ENCODE measurements around the gene FHL1. TPM values are rescaled to one million over a fixed set of nuclear protein-coding genes. Genes with fewer than 3 reads are reported as not detected.

Gene FHL1
- total RNA-seq, 4 donors from 2014 or later = 223 to 313 (median 230) TPM

DNA sequence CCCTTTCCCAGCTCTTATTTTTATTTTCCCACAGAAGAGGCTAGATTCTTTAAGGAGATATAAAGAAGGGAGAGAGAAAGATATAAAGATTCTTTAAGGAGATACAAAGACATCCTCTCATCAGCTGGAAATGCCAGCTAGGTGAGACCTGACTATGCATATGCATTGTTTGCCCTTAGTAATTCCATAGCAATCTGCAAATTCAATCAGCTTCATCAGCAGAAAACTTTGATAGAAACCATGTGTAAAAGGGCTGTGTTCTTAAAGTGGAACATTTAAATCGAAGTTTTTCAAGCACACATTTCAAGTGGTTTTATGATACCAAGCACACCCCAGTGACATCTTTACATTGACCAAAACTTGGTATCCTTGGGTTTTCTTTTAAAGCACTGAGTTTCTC, 24.1 kb downstream of the FHL1 start:
- peaks cover 27 to 62% of the 10 kb centered on the region in 2 donors for H3K4me1 ChIP-seq
- TF ChIP-seq CTCF (IDR thresholded peaks at IDR 0.05) (no peak), POLR2A (IDR thresholded peaks at IDR 0.05) (no peak)
- peak overlapping the region; percentile 81 to 87 (median 83) for H3K27ac ChIP-seq
- no peak overlapping the region for H3K4me3 ChIP-seq (replicated peaks in 1 of 3)
- no peak for DNase-seq
- no peaks in the 10 kb centered on the region for H3K36me3 ChIP-seq
- intact Hi-C loops (cut with DNase I) = no loop called here
- no peaks in the 10 kb centered on the region for H3K9me3 ChIP-seq
- WGBS, 2 donors = 26 to 46% methylated on average over 1 of the region's 1 CpG
- H3K27me3 ChIP-seq = no peaks in the 10 kb centered on the region

DNA sequence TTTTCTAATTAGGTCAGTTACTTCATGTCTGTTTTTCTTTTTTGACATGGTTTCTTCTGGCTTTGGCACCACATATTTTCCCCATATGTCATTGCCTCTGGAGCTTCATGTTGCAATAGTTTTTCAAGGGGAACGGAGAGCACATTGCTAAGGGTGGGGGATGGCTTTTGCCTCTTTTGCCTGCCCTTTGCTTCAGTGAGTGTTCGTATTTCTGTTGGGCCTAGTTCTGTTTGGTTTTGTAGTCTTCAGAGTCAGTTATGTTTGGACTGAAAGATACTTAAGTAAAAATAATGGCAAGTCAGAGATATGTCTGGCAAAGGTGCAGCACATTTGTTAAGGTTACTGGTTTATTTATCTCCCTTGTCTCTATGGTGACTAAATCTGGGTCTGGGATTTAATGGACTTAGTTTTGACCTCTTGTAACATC, 29.1 kb downstream of the FHL1 start:
- DNase-seq = peak; percentile 58 to 68
- WGBS, 2 donors = 8 to 28% methylated on average over 2 of the region's 2 CpGs
- Histone ChIP-seq H3K36me3 (no peaks in the 10 kb centered on the region), H3K4me1 (peaks cover 25 to 50% of the 10 kb centered on the region in 2 donors), H3K4me3 (replicated peaks in 1 of 3) (no peak overlapping the region), H3K27ac (peak overlapping the region; percentile 80 to 92 (median 89)), H3K27me3 (no peaks in the 10 kb centered on the region), H3K9me3 (no peaks in the 10 kb centered on the region)
- TF ChIP-seq POLR2A (IDR thresholded peaks at IDR 0.05) (peak in 1 of 2 donors; percentile 37), CTCF (IDR thresholded peaks at IDR 0.05) (no peak)
- intact Hi-C loops (cut with DNase I) = no loop called here

DNA sequence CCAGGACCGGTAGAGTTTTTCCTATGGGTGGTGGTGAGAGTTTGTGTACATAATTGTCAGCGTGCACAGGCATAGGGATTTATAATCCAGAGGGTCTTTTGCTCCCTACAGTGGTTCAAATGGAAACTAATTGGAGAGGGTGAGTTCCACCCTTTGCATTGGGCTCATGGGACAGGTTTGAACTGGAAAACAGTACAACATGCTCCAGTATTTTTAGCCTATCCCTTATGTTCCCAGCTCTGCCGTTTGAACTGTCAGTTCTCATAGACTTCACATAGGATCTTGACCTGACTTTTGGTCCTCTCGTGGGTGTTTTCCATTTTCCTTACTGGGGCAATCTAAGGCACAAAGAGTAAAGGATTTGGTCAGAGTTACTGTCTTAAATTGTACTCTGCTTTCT, 31.8 kb downstream of the FHL1 start:
- intact Hi-C loops (cut with DNase I) = no loop called here
- no peak for TF ChIP-seq CTCF (IDR thresholded peaks at IDR 0.05)
- no peak for TF ChIP-seq POLR2A (IDR thresholded peaks at IDR 0.05)
- Histone ChIP-seq H3K9me3 (no peaks in the 10 kb centered on the region), H3K4me3 (replicated peaks in 1 of 3) (no peak overlapping the region), H3K4me1 (peaks cover 26 to 43% of the 10 kb centered on the region in 2 donors), H3K36me3 (no peaks in the 10 kb centered on the region), H3K27me3 (no peaks in the 10 kb centered on the region), H3K27ac (peak overlapping the region; percentile 44 to 71 (median 65))
- 65 to 78% methylated on average over 4 of the region's 4 CpGs for WGBS, 2 donors
- DNase-seq = no peak

DNA sequence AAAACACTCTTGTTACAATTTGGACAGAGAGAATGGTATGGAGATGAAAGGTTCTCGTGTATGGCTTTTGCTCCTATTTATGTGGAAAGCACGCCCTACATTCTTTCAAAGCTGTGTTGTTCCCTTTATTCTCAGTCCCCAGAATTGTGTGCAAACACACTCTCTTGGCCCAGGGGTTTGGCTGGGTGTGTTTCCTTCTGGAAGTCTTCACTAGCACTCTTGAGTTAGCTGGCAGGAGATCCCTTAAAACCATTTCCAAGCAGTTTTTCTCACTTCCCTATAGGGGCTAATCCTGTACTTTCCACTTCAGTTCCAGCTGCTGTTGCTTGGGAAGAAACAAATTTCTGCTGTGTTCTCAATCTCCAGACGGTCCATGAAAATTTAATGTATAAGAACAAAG, 35.1 kb downstream of the FHL1 start:
- Histone ChIP-seq H3K9me3 (no peaks in the 10 kb centered on the region), H3K4me3 (replicated peaks in 1 of 3) (no peak overlapping the region), H3K4me1 (peaks cover 12 to 38% of the 10 kb centered on the region in 2 donors), H3K36me3 (no peaks in the 10 kb centered on the region), H3K27ac (peak overlapping the region; percentile 29 to 72 (median 64)), H3K27me3 (no peaks in the 10 kb centered on the region)
- WGBS, 2 donors = 68 to 89% methylated on average over 3 of the region's 3 CpGs
- intact Hi-C loops (cut with DNase I) = no loop called here
- TF ChIP-seq POLR2A (IDR thresholded peaks at IDR 0.05) (no peak), CTCF (IDR thresholded peaks at IDR 0.05) (no peak)
- DNase-seq = no peak

DNA sequence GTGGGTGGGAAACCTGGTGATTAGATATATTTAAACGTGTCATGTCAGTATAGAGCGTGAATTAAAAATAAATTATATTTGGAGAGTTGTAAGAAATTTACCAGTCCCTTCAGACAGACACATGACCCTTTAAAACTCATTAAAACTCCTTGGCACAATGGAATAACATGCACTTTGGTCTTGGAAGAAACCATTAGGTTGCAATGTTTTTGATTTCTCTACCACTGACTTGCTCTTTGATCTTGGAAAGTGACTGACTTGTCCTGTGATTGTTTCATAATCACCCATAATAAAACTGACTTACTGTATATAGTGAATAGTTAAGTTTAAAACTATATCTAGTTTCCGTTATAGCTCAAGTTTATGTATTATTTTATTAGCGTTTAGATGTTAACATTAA, 35.8 kb downstream of the FHL1 start:
- DNase-seq = no peak
- H3K36me3 ChIP-seq = no peaks in the 10 kb centered on the region
- H3K9me3 ChIP-seq = no peaks in the 10 kb centered on the region
- H3K4me3 ChIP-seq (replicated peaks in 1 of 3) = no peak overlapping the region
- TF ChIP-seq CTCF (IDR thresholded peaks at IDR 0.05) (no peak), POLR2A (IDR thresholded peaks at IDR 0.05) (no peak)
- 89 to 95% methylated on average over 4 of the region's 4 CpGs for WGBS, 2 donors
- H3K27me3 ChIP-seq = no peaks in the 10 kb centered on the region
- intact Hi-C loops (cut with DNase I) = no loop called here
- H3K27ac ChIP-seq = peak overlapping the region in 2 of 3 donors; percentile 72
- peaks cover 7 to 30% of the 10 kb centered on the region in 2 donors for H3K4me1 ChIP-seq

All from thyroid gland (tissue), 4 donors.